ENCODE results near the gene RYR2.

The RYR2 gene

DNA sequence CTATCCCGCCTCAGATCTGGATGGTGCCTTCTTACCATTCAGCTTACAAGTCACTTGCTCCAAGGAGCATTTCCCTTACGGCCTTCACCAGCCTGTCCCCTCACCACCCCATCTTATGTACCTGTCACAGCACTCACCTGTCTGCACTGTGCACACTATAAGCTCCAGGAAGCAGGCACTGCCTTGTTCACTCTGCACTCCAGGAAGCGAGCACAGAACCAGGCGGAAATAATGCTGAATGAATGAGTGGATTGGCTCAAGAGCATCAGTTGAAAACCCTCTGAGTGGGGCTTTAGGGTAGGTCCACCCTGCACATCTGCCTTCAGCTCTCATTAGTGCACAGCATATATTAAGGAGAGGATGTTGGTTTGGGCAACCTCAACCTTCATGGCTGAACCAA is 8.9 kb upstream of the RYR2 start:
- DNase-seq, result no peak

DNA sequence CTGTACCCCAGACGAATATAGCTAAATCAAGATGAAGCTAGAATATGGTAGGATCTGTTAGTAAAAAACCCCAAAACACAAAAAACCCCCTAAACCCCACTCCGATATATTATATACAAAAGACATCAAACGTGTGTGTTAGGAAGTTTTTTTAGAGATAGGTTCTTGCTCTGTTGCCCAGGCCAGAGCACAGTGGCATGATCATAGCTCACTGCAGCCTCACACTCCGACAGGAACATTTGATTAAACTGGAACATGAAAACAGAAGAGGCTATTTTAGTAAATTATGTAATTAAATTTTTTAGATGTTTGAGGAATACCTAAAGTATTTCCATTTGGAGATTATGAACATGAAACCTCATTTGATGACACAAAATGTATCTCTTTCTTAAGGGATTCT is 8.2 kb upstream of the RYR2 start:
- DNase-seq, result no peak

GRCh38 chr1:237035759-237036158 is 6.2 kb upstream of the RYR2 start:
- no peak for DNase-seq

GRCh38 chr1:237038211-237038610 is 3.8 kb upstream of the RYR2 start:
- no peak for DNase-seq

DNA sequence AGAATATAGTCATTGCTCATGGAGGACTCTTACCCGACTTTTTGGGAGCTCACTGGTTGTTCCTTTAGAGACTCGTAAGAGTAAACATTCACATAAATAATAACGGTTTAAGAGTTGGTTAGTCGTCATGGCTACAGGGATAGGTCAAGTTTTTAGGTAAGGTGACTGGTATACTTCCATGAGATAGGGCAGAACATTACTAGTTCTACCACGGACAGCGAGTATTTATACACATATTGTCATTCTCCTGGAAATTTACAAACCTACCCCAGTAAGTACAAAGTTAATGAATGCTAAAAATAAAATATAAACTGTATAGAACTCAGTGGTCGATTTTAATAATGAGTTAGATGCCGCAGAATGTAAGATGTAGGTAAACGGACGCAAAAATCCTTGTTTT is 1.2 kb upstream of the RYR2 start:
- no peak for DNase-seq

DNA sequence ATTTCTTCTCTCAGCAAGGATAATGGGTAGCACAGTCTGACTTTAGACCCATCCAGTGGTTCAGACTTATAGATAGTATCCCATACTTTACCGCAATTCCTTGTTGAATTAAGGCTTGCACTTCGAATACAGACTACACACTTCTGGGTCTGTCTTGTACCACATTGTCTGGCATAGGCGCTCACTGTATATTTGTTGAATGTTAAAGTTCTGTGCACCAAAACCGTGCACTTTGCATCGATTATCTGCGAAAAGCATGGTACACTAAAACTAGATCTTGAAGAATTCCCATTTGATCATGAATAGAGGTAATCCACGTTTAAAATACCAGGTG is 556 bp upstream of the RYR2 start:
- no peak for DNase-seq

- DNase-seq, result no peak
Observed at GRCh38 chr1:237042526-237042891, 525 bp downstream of the RYR2 start.

DNA sequence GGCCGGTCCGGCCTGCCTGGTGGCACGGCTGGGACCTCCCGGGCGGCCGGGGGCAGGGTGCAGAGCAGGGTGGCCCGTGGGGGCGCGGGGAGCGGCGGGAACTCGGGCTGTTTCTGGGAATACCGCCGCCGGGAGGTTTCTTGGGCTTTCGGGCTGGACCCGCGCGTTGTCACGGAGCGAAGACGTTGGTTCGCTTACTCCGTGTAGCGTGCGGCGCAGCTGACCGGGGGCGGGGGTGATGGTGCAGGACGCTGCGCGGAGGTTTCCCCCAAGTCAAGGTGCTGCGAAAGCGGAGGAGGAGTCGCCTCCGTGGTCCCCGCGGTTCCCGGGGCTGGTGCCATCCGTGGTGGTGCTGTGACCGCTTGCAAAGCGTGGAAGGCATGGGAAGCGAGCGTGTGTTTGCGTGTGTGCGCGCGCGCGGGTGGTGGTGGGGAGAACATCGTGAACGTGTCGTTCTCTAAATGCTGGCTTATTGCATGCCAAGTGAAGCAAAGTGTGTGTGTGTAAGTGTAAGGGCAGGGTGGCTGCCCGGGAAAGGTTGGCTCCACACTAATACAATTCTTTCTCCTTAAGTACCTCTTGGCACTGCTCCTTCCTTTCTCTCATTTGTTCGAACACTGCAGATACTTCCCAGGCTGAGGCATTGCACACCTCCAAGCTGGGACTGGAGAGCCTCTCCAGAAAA is 1.1 kb downstream of the RYR2 start:
- DNase-seq, result no peak

- no peak for DNase-seq
Observed at GRCh38 chr1:237043846-237044636, 2.1 kb downstream of the RYR2 start.

GRCh38 chr1:237045278-237046016 is 3.5 kb downstream of the RYR2 start:
- no peak for DNase-seq

DNA sequence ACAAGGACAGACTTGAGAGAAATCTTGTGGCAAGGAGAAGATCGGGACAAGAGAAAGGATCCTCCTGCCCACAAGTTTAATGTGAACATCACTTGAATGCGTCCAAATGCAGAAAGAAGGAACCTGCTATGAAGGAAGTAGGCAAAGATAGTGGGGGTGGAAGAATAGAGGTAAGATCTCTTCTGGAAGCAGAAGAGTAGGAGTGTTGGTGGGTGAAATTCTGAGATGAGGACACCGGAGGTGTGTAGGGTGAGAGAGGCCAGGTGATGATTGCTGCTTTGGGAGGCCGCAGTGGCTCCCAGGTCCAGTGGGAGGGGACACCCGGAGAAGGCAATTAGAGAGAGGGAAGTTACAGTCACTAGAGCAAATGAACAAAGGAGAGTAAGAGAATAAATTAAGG is 6.8 kb downstream of the RYR2 start:
- no peak for DNase-seq

DNA sequence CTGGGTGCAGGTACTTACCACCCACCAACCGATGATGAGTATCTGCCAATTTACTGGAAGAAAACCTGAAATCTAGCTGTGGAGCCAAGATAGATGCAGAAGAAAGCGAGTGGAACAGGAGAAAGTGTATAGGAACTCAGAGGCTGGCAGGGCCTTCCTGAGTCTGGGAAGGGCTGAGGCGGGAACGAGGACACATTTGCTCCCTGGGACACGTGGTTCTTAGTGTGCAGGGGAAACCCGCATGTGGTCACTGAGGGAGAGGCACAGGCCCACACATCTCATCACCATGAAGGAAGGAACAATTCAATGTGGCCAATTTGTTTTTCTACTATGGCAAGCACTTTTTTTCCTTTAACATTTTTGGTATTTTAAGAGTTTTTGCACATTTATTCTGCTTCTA is 8.2 kb downstream of the RYR2 start:
- no peak for DNase-seq

GRCh38 chr1:237050915-237051314 is 8.9 kb downstream of the RYR2 start:
- DNase-seq, result no peak

DNA sequence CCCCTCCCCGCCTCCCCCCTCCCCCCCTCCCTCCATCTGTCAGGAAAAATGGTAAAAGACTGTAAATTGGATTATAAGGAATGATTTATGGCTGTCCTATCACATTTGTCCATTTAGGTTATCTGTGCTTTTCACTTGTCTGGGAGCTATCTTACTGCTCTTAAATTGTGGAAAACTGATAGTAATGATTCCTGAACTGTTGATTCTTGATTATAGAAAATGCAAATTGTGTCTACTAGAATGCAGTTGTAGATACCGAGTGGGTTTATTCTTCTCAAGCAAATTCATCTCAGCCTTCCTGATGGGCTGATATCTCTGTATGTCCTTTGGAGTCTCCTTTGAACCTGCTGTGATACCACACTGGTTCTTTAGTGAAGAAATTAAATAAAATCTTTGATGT is 12.3 kb downstream of the RYR2 start:
- DNase-seq, result no peak

GRCh38 chr1:237058470-237058869 is 16.5 kb downstream of the RYR2 start:
- DNase-seq, result no peak

DNA sequence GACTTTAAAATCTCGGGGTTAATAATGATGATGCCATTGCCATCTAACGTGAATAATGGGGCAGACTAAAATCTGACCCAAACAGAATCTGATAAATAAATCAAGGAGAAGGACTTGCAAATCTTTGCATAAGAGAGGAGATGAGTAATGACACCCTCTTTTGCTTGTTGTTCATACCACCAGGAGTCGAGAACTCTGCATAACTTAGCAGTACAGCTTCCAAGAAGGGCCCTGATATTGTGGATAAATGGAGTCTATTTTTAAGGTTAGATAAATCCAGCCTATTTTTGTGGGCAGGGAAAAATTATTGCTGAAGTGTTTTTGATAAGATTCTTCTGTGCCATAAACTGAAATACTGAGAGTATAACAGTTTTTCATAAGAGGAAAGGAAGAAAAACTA is 17.3 kb downstream of the RYR2 start:
- DNase-seq, result no peak

- no peak for DNase-seq
Observed at GRCh38 chr1:237062976-237063375, 21.0 kb downstream of the RYR2 start.

DNA sequence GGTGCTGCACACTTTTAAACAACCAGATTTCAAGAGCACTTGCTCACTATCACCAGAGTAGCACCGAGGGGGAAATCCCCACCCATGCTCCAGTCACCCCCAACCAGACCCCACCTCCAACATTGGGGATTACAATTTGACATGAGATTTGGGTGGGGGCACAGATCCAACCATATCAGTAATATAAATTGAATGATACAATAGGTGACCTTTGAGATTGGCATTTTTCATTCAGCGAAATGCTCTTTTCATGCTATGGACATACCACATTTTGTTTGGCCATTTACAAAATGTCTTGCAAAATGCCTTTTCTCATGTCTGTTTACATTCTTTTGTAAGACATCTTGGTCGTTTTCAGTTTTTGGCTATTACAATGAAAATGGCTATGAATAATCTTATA is 23.9 kb downstream of the RYR2 start:
- no peak for DNase-seq

DNA sequence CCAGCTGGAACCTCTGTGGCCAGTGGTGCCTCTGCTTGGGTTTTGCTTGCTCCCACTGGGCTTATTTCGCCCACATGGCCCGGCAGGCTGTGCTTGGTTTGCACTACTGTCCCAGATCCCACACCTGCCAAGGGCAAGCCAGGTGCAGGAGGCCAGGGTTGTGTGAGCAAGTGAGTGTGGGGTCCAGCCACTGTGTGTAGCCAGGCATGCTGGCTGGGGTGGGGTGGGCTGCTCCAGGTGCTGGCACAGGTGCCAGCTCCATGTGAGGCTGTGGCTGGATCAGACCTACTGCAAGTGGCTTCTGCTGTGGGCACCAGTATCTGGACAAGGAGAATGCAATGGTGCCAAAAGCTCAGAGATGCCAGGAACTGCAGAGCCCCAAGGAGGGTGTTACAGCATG is 28.5 kb downstream of the RYR2 start:
- no peak for DNase-seq

DNA sequence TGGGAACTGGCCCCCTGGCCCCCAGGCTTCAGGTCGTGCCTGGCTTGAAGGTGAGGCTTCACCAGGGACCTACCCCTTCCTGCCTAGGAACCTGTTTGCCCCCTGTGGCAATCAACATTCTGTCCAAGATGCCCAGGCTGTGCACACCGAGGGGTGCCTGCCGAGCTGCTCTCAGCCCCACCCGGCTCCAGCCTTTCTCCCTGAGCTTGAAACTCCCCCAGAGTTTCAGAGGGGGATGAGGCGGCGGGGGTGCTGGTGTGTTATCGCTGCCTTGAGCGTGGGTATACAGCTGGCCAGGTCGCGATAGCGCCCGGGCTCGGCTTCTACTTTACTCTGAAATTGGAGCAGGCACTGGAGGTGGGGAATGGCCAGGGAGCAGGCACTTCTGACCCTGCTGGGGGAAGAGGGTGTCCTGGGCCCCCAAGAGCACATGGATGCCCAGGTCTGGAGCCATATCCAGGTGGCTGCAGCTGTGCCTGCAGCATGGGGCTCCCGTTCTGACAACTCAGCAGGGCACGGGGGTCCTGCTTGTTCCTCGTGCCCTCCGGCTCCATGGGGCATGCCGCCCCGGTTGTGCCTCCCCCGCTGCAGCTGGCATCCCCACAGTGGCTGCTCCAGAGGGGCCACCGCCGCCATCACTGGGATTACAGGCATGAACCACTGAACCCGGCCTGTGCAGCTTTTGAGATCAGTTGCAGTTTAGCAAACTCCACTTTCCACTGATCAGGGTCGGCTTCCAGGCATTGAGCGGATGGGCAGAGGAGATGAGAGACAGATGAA is 29.8 kb downstream of the RYR2 start:
- DNase-seq, result no peak

- no peak for DNase-seq
Observed at GRCh38 chr1:237074371-237075117, 32.6 kb downstream of the RYR2 start.

GRCh38 chr1:237084341-237085077 is 42.5 kb downstream of the RYR2 start:
- DNase-seq, result no peak

Measured in NCI-H510A (cell line).